ENCODE measurements around the gene APCDD1L.
"Not testable (repeated sequence)": the region's sequence is repeated elsewhere in the genome, so short reads cannot be mapped to it uniquely, and the experiment has no call there.

Gene APCDD1L

DNA sequence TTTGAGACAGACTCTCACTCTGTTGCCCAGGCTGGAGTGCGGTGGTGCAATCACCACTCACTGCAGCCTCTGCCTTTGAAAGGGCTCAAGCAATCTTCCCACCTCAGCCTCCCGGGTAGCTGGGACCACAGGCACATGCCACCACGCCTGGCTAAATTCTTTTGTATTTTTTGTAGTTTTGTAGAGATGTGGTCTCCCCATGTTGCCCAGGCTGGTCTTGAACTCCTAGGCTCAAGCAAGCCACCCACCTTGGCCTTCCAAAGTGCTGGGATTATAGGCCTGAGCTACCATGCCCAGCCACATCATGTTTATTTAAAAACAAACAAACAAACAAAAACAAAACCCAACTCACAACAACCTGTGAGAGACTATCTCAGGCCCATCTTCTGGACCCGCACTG, 29.7 kb upstream of the APCDD1L start:
- no peak for DNase-seq

DNA sequence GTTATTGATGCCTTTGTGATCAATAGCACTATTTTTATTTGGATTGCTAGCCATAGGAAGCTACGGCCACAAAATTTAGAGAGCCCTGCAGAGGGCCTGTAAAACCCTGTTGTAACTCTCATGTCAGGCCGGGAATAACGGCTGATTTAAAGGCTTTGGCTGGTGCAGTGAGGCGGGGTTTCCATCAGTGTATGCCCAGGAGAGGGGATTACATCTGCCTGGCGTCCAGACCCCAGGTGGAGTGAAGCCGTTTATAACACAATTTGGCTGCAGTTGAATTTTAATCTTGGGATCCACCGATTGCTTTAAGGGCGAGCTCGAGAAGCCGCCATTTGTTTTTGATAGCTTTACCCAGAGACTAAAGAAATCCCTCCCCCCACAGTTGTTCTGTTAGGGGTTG, 29.1 kb upstream of the APCDD1L start:
- DNase-seq, result no peak

DNA sequence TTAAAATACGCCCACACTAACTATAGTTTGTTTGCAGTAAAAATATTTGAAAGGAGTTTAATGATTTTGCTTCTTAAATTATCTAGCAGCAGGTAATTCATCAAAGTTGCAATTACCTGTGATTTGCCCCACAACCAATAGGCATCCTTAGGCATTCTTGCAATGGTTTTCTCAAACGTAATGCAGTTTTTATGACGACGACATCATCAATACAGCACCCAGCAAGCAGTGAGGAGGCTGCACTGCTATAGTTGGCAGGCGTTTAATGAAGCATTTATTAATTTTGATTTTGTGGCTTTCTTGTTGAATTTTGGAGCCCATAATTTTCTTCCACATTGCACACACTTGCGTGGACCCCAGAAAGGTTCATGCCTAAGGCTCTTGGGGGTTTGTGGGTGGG, 28.1 kb upstream of the APCDD1L start:
- DNase-seq, result no peak

DNA sequence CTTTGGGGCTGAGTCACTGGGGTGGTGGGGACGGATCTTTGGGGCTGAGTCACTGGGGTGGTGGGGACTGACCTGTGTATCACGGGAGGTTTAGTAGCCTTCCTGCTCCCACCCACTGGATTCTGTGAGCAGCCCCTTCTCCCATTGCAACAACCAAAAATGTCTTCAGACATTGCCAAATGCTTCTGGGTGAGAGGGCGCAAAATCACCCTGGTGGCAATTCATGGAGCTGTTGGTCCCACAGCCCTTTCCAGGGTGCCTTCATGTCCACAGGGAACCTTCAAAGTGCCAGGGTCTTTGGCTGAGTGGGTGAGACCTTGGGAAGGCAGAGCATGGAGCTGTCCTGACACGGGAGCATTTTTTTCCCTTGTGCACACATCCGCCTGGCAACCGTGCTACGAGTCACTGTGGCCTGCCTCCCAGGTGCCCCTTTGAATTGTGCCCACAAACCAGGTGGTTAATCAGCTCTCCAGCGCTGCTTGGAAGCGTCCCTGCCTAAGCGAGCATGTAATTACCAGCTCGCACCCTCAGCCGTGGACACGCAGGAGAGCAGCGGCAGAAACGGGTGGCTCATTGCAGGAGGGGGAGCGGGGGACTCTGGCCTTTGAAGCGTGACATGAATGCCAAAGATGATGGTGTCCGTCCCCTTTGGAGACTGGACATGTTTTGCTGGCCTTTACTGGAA, 27.4 kb upstream of the APCDD1L start:
- DNase-seq, result peak in 1 of 2 experiments; percentile 24

DNA sequence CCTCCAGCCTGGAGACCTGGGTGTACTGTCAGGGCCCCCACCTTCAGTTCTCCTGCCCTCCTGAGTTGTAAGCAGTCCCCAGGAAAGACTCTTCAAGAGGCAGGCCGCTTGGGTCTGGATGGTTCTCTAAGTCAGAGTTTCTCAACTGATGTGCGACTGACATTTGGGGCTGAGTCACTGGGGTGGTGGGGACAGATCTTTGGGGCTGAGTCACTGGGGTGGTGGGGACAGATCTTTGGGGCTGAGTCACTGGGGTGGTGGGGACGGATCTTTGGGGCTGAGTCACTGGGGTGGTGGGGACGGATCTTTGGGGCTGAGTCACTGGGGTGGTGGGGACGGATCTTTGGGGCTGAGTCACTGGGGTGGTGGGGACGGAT, 26.8 kb upstream of the APCDD1L start:
- DNase-seq, result not testable (repeated sequence)

DNA sequence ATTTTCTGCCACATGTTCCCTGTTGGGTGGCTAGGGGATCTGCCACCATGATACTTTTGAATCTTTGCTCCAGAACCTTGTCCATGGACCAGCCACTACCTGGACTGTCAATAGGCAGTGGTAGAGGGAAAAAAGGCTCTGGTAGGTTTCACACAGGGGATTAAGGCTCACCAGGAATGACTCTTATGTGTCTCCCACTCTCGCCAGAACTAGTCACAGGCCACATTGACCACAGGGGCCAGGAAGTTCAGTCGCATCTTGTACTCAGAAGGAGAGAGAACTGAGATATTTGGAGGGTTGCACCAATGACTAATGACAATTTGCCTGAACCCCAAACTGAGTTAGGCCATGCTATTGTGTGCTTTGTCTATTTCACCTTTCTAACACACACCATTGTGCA, 23.6 kb upstream of the APCDD1L start:
- no peak for DNase-seq

DNA sequence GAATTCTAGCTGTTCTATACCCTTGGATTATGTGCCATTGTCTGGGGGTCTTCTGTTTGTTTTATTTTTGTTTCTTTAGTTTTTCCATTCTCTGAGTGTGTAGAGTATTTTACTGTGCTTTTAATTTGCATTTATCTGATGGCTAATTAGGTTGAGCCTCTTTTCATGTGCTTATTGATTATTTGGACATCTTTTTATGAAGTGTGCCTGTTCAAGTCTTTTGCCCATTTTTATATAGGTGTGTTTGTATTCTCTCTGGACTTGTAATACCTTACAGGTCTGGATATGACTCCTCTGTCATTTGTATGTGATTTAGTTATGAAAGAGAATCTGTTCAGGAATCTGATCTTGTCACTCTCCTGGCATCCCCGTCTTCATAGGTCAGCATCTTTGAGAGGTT, 22.6 kb upstream of the APCDD1L start:
- no peak for DNase-seq

DNA sequence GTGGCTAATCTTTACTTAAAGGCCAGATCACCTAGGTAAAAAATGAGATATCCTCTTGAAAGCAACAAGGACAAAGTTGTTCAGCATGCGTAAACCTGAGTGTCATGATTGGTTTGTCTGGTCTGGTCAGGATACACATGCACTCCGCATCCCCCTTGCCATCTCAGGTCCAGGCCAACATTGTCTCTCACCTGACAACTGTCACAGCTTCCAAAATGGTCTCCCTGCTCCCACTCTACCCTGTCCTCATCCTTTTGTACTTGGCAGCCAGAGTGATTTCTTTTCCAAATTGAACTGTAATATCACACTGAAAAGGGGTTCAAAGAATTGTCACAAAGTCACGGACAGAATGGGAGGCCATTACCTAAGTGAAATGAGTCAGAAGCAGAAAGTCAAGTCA, 21.1 kb upstream of the APCDD1L start:
- no peak for DNase-seq

DNA sequence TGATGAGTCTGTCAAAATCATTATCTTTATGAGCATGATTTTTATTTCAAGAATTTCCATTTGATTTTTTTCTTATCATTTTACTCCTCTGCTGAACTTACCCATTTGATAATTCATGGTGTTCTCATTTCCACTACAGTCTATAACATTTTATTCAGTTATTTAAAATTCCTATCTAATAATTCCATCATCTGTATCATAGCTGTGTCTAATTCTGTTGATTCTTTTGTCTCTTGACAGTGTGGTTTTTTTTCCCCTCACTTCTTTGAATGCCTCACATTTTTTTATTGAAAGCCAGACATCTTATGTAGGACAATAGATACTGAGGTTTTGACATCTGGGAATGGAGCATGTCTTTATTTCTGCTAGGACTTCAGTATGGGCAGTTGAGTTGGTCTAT, 16.5 kb upstream of the APCDD1L start:
- no peak for DNase-seq

DNA sequence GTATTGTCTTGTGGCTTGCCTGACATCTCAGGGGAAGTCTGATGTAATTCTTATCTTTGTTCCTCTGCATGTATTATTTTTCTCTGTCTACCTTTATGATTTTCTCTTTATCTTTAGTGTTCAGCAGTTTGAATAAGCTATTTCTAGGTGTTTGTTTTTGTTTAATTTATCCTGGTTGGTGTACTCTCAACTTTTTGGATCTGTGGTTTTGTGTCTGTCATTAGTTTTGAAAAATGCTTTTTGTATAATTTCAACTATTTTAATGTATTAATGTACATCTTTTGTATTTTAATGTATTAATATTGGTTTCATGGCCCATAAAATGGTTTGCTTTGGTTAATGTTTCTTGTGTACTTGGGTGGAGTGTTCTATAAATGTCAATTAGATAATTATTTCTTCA, 15.9 kb upstream of the APCDD1L start:
- no peak for DNase-seq

DNA sequence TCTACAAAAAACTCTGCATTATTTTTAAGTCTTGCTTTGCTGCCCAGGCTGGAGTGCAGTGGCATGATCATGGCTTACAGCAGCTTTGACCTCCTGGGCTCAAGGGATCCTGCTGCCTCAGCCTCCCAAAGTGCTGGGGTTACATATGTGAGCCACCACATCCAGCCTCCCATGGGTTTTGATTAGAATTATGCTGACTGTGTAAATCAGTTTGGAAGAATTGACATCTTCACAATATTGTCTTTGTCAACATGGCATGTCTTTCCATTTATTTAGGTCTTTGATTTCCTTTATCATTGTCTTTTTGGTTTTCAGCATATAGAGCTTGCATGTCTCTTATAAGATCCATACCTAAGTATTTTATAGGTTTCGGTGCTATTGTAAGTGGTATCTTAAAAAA, 13.2 kb upstream of the APCDD1L start:
- no peak for DNase-seq

DNA sequence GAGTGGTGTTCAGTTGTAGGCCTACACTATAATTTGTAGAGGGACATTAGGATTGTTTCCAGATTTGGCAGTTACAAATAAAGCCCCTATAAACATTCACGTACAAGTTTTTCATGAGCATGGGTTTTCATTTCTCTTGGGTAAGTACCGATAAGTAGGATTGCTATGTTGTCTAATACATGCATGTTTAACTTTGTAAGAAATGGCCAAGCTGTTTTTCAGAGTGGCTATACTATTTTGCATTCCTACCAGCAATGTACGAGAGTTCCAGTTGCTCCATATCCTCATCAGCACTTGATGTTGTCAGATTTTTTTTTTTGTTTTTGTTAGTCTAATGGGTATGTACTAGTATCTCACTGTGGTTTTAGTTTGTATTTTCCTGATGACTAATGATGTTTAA, 11.2 kb upstream of the APCDD1L start:
- DNase-seq, result no peak

DNA sequence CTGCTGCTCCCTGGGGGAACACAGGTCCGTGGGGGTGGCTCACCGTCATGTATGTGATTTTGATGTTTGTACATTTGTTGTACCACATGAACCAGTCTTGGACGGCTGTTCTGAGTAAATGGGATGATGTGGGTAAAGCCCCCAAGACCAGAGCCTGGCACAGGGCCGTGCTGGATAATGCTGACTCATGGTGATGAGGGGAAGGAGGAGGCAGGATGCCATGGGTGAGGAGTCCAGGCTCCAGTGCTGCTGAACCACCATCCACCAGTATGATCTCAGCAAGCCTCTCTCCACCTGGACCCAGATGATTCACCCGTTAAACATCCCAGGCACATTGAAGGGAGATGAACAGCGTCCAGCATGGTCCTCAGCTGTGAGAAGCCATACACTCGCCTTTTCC, 9.6 kb upstream of the APCDD1L start:
- no peak for DNase-seq

DNA sequence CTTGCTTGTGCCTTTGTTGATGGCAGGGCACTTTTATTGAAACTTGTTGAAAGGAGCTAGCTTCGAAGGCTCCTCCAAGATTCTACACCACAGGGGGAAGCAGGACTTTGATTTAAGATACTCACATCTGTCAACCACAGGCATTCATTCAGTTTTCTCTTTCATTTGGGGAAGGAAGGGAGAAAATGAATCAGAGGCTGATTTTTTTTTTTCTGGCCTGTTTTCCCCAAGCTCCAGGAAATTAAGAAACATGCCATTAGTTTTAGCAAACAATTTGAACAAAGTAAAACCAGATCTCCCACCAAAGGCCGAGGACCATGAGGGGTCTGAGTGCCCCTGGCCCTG, 8.7 kb upstream of the APCDD1L start:
- DNase-seq, result no peak

DNA sequence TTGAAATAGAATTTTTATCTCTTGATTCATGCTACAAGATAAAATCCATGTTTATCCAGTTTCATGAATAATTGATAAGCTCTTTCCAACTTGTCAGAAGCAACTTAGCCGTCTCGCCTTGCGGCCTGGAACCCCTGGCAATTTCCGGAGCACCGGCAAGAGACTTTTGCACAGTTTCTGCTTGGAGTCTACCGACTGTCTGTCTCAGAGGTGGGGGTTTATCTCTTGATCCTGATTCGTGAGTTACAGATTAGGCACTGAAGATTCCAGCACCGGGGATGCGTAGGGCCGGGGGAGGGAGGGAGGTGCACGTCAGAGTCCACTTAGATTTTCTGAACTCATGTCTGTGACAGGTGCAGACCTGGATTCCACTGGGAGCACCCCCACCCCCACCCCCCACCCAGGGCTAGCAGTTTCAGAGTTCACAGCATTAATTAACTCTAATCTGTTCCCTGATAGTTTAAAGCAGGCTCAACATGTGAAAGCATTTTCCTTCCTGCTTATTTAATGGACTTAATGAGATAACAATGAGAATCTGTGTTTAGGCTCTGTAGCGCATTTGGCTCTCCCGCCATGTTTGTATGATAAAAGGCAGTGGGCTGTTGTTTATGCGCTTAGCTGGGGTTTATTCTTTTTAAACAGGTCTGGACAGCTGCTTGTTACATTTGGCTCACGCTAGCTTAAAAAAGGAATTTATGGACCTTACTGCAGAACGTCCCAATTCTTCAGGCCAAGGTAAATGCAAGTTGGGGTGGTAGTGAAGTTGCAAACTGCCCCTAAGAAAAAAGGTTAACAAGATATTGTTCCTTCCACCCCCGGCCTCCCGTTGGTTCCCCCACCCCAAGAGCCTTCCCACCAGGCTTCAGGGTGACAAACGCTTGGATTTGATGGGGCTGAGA, 8.1 kb upstream of the APCDD1L start:
- no peak for DNase-seq

DNA sequence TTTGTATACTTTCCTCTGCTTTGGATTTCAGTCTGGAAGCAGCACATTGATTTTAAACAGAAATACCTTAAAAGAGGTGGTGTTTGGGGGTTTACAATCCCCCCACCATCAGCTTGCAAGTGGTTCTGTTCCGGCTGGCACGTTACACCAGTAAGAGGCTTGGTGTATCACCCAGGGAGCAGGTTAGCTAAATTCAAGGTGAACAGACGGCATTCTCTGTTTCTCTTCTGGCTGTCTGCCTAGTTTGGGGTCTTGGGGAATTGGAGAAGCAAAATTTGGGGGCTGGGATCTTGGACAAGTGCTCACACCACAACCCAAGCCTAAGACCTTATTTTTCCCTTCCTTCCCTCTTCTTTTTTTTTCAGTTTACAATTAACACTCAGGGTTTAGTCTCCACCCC, 7.5 kb upstream of the APCDD1L start:
- no peak for DNase-seq

DNA sequence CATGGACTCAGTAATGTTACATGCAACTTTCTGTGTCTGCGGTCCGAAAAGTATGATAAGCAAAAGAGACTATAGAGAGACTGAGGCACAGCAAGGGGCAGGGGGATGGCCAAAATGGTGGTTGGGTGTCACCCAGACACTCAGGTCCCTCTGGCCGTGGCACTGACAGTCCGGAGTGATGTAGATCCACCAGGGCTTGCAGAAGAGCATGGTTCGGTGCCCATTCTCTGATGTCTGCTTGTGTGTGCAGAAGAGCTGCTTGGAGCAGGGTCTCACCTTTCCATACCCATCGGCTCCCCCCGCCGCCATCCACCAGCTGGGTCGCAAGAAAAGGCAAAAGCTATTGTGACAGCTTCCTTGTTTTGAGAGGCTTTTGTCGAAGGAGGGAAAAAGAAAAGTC, 6.6 kb upstream of the APCDD1L start:
- DNase-seq, result no peak

DNA sequence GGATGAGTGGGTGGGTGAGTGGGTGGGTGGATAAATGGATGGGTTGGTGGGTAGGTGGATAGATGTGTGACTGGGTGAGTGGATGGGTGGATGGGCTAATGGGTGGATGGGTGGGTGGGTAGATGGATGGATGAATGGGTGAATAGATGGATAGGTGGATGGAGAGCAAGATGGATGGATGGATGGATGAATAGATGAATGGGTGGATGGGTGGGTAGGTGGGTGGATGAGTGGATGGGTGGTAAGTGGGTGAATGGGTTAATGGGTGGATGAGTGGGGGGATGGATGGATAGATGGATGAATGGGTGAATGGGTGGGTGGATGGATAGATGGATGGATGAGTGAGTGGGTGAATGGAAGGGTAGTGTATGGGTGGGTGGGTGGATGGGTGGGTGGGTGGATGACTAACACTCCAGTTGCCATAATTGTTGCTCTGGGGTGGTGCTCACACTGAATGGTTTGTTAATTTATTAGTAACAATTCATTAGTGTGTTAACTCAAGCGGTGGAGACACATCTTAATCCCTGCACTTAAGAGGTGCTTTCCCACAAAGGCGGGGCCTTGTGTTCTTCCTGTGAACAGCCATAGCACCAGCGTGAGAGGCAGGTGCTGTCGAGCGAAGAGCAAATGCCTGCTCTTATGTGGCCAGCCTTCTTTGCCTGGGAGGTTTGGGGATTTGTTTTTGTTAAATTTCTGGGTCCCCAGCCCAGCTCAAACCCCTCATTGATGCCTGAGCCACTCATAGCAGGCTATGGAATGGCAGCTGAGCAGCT, 4.9 kb upstream of the APCDD1L start:
- no peak for DNase-seq

DNA sequence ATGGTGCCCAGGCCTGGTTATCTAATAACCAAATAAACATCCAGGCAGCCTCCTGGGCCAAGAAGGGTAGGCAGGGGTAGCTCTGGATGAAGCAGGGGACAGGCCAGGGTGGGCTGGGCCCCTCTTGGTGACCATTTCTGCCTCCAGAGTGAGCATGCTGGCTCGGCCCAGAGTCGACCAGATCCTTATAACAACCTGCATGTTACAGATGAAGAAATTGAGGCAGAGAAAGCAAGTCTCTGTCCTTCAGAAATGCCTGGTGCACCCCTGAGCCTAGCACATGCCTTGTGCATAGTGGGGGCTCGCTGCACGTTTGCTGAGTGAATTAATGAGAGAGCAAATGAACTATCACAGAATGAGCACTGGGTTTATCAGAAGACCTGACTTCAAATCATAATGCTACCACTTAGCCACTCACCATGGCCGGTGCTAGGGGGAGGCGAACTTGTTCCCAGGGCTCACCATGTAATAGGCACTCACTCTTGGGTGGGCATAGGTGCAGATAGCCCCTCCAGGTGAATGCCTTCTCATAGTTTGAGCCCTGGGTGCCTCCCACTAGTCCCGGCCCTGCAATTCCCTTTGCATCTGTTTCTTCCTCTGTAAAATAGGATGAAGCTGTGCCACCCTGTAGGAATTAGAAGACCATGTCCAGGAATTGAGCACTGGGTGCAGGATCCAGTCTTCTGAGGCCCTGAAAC, 3.8 kb upstream of the APCDD1L start:
- DNase-seq, result no peak

DNA sequence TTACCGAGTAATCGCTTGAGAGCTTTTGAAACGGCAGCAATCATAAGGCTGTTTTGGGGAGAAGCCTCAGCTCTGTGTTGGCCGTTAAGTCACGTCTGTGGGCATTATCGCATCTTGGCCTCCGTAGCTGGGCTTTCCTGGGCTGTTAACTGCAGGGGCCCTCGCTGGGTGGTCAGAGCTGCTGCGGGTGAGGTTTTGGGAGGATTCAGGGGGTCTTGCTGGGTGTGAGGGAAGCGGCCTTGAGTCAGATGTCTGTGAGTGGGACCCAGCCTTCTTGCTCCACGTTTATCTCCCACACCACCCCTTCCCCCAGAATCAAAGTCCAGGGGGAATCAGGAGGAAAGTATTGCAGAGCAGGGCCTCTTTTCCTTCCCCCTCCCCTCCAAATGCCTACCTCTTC, 3.2 kb upstream of the APCDD1L start:
- DNase-seq, result no peak

DNA sequence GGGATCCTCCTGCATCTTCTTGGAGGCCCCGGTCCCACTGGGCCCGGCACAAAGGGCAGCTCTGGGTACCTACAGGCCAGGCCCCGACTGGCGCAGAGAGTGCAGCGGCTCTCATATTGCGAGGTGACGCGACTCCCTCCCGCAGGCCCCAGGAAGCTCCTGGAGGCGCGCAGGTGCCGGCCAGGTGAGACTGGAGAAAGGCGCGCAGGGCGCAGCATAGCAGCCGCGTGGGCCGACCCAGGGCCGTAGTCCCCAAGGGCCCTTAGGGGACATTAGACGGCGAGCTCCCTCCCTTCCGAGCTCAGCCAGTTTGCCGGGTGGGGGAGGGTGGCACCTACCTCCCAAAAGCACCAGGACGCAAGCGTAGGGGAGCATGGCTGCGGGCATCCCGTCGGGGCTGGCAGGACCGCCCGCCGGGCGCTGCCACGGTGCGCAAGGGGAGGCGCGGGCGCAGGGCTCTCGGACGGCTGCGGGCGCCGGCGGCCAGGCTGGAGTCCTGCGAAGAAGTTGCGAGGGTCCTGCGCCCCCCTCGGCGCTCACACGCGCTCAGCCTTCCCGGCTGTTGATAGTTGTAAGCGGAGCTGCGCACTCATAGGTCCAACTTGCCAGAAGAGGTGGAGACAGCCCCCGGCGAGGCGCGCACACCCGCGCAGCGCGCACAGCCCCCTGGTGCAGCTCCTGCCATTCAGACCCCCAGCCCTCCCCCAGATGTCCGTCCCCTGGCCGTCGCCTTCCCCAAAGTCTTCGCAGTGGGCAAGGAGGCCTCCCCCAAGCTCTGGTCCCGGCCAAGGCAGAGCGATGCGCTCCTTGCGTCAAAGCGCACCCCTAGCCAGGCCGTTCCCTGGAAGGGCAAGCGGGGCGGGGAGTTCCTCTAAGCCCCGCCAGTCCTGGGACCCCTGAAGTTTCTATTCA, 622 bp downstream of the APCDD1L start:
- DNase-seq, result no peak

DNA sequence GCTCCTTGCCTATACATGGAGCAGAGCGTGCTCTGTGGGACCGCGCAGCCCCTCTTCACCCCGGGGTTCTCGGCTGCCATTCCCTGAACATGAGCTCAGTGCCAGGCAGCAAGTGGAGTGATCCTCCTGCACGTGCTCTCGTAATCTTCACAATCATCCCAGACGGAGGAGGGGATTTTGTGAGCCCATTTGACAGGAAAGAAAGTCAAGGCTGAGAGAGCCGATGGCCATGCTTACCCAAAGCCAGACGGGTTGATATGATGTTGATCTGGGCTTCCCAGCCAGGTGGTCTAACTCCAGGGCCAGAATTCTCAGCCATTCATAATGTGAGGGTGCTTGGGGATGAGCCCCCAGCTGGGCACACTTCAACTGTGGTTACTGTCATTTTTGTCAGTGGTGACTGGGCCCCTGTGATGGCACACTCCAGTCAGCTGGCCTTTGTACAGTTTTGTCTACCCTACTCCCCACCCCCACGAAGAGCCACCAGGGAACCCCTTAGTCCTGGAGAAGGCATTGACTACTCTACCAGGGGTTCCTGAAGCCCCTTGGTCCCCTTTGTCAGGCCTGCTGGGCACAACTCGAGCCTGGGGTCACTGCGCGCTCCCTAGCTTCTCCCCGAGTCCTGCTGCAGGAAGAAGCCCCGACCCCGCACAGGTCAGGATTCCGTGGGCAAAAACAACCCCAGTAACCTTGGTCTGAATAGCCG, 1.5 kb downstream of the APCDD1L start:
- DNase-seq, result no peak

Data from NCI-H526 (cell line).